H1 (cell line): ENCODE results near the gene DMAC2. TPM values are rescaled to one million over a fixed set of nuclear protein-coding genes. Genes with fewer than 3 reads are reported as not detected.
"Not testable (repeated sequence)": the region's sequence is repeated elsewhere in the genome, so short reads cannot be mapped to it uniquely, and the experiment has no call there.

Source experiments
- CTCF ChIA-PET: fragments of 300-600 bp; sonication (Branson Sonifier 250); formaldehyde crosslinking; loops from one replicate; lab custom pipeline; 2021; ENCODE audit not compliant: partially characterized antibody; lab: Charles Lee
- POLR2A ChIA-PET: fragments of 300-600 bp; sonication (Branson Sonifier 250); formaldehyde crosslinking; loops from one replicate; lab custom pipeline; 2021; ENCODE audit warnings: inconsistent platforms; ENCODE audit not compliant: partially characterized antibody; lab: Charles Lee
- DNase-seq, 2 experiments: peaks; one replicate each; pipeline versions ENCODE4 v3.0.0 to v3.0.0-alpha.2; 2010 to 2022; ENCODE audit warnings: low spot score in 2 of 2, low read depth in 1 of 2, mixed read lengths in 1 of 2
- FAIRE-seq: peaks from 2 replicates; lab custom pipeline; 2011; peaks lifted over from hg19 to GRCh38; lab: Jason Lieb, UNC
- H2AFZ ChIP-seq: 2 replicates; pipeline ENCODE4 v1.8.1; 2012; ENCODE audit warnings: low read length, inconsistent platforms
- H2AK5ac ChIP-seq: 2 replicates; pipeline ENCODE4 v1.6.1; 2013; ENCODE audit warnings: low read depth, low read length
- H2BK120ac ChIP-seq: replicated peaks from 2 replicates; pipeline ENCODE3; 2013; ENCODE audit warnings: low read depth, low read length, inconsistent platforms
- H2BK12ac ChIP-seq: 2 replicates; pipeline ENCODE4 v1.6.1; 2013; ENCODE audit warnings: low read depth, low read length
- H2BK15ac ChIP-seq: 2 replicates; pipeline ENCODE4 v1.6.1; 2013; ENCODE audit warnings: low read length
- H2BK20ac ChIP-seq: 2 replicates; pipeline ENCODE4 v1.6.1; 2013; ENCODE audit warnings: low read length
- H2BK5ac ChIP-seq: 2 replicates; pipeline ENCODE4 v1.6.1; 2013; ENCODE audit warnings: low read depth, low read length
- H3K14ac ChIP-seq: 2 replicates; pipeline ENCODE4 v1.6.1; 2013; ENCODE audit warnings: inconsistent platforms; ENCODE audit not compliant: insufficient read length
- H3K18ac ChIP-seq: 2 replicates; pipeline ENCODE4 v1.6.1; 2013; ENCODE audit warnings: low read length; ENCODE audit errors: extremely low read depth
- H3K23ac ChIP-seq: 2 replicates; pipeline ENCODE4 v1.6.1; 2013; ENCODE audit warnings: inconsistent platforms; ENCODE audit not compliant: insufficient read length
- H3K23me2 ChIP-seq: 2 replicates; pipeline ENCODE4 v1.6.1; 2013; ENCODE audit warnings: low read depth, low read length
- H3K27ac ChIP-seq: 2 replicates; pipeline ENCODE4 v1.6.1; 2011; ENCODE audit warnings: low read depth, low read length, inconsistent platforms
- H3K27me3 ChIP-seq, 4 experiments: replicated peaks in 1 of 4; 1 replicate in 1 of 4; 2 replicates in 3 of 4; pipeline versions ENCODE4 v1.6.1 to v1.8.1; 2011 to 2013; ENCODE audit warnings: low read length in 3 of 4, mild to moderate bottlenecking in 3 of 4, inconsistent platforms in 2 of 4, mixed read lengths in 2 of 4, moderate library complexity in 1 of 4; ENCODE audit not compliant: control insufficient read depth in 3 of 4, insufficient read depth in 3 of 4; ENCODE audit errors: extremely low read depth in 1 of 4
- H3K36me3 ChIP-seq, 4 experiments: 2 replicates each; pipeline versions ENCODE4 v1.6.1 to v1.8.1; 2011 to 2013; ENCODE audit warnings: mild to moderate bottlenecking in 4 of 4, low read length in 3 of 4, moderate library complexity in 2 of 4, control low read depth in 1 of 4, inconsistent platforms in 1 of 4; ENCODE audit not compliant: insufficient read depth in 4 of 4, control insufficient read depth in 2 of 4
- H3K4ac ChIP-seq: replicated peaks from 2 replicates; pipeline ENCODE3; 2013; ENCODE audit warnings: low read length, low read depth, mixed read lengths, inconsistent platforms; ENCODE audit not compliant: insufficient read length
- H3K4me1 ChIP-seq, 4 experiments: replicated peaks in 1 of 4; 1 replicate in 1 of 4; 2 replicates in 3 of 4; pipeline versions ENCODE4 v1.6.1 to v1.8.1; 2011 to 2013; ENCODE audit warnings: low read length in 3 of 4, inconsistent platforms in 2 of 4, mixed read lengths in 1 of 4; ENCODE audit not compliant: insufficient read depth in 4 of 4, control insufficient read depth in 3 of 4
- H3K4me2 ChIP-seq, 2 experiments: 2 replicates each; pipeline versions ENCODE4 v1.6.1 to v1.8.1; 2011 to 2013; ENCODE audit warnings: low read depth in 2 of 2, low read length in 2 of 2, control low read depth in 1 of 2, inconsistent platforms in 1 of 2, mild to moderate bottlenecking in 1 of 2; ENCODE audit not compliant: insufficient read depth in 1 of 2
- H3K4me3 ChIP-seq, 4 experiments: fragments of 200-600, 300-600 bp in 1 of 4; sonication (generic), shearing (Covaris generic), sonication (Bioruptor Twin) in 1 of 4; 2 replicates each; pipeline versions ENCODE4 v1.5.1 to v1.8.1; 2011 to 2016; ENCODE audit warnings: low read length in 4 of 4, low read depth in 3 of 4, control low read depth in 2 of 4, inconsistent platforms in 2 of 4, mild to moderate bottlenecking in 2 of 4, mixed read lengths in 1 of 4, moderate library complexity in 1 of 4; ENCODE audit not compliant: insufficient read depth in 2 of 4; ENCODE audit errors: extremely low read depth in 1 of 4
- H3K56ac ChIP-seq: replicated peaks from 2 replicates; pipeline ENCODE3; 2013; ENCODE audit warnings: low read depth, mild to moderate bottlenecking, mixed read lengths, low read length, inconsistent platforms; ENCODE audit not compliant: insufficient read length
- H3K79me1 ChIP-seq: 2 replicates; pipeline ENCODE4 v1.6.1; 2013; ENCODE audit warnings: low read depth, low read length, control low read depth
- H3K79me2 ChIP-seq, 2 experiments: 2 replicates each; pipeline versions ENCODE4 v1.6.1 to v1.8.1; 2012 to 2013; ENCODE audit warnings: low read length in 2 of 2, mild to moderate bottlenecking in 2 of 2, inconsistent platforms in 1 of 2; ENCODE audit not compliant: insufficient read depth in 2 of 2, control insufficient read depth in 1 of 2
- H3K9ac ChIP-seq, 4 experiments: replicated peaks in 1 of 4; 1 replicate in 1 of 4; 2 replicates in 3 of 4; pipeline versions ENCODE4 v1.6.1 to v1.8.1; 2011 to 2013; ENCODE audit warnings: low read depth in 3 of 4, low read length in 3 of 4, control low read depth in 2 of 4, mild to moderate bottlenecking in 2 of 4, moderate library complexity in 2 of 4, inconsistent platforms in 1 of 4; ENCODE audit errors: extremely low read depth in 1 of 4
- H3K9me3 ChIP-seq, 2 experiments: 2 replicates each; pipeline versions ENCODE4 v1.6.1 to v1.8.1; 2012 to 2013; ENCODE audit warnings: mild to moderate bottlenecking in 2 of 2, moderate library complexity in 2 of 2, control low read depth in 1 of 2, inconsistent platforms in 1 of 2, low read depth in 1 of 2, low read length in 1 of 2, mixed read lengths in 1 of 2; ENCODE audit not compliant: insufficient read depth in 2 of 2
- H4K20me1 ChIP-seq, 2 experiments: replicated peaks in 1 of 2; 2 replicates each; pipeline versions ENCODE3 to v1.8.1; 2011 to 2013; ENCODE audit warnings: inconsistent platforms in 2 of 2, low read length in 2 of 2, mild to moderate bottlenecking in 1 of 2; ENCODE audit not compliant: insufficient read depth in 2 of 2, control insufficient read depth in 1 of 2
- H4K5ac ChIP-seq: 2 replicates; pipeline ENCODE4 v1.6.1; 2013; ENCODE audit warnings: low read length, low read depth, mixed read lengths, inconsistent platforms; ENCODE audit not compliant: insufficient read length
- H4K8ac ChIP-seq: 2 replicates; pipeline ENCODE4 v1.8.0; 2013; ENCODE audit warnings: mild to moderate bottlenecking, moderate library complexity, low read length, inconsistent platforms; ENCODE audit not compliant: insufficient read depth; ENCODE audit errors: extremely low read depth
- H4K91ac ChIP-seq: replicated peaks from 2 replicates; pipeline ENCODE3; 2013; ENCODE audit warnings: low read length, mixed read lengths, inconsistent platforms; ENCODE audit not compliant: insufficient read length
- WGBS, 2 experiments: shearing (Covaris generic) in 1 of 2; methylation state at CpG; one replicate each; pipeline versions ENCODE4 v1.1.6 to v1.1.7; 2013 to 2015; ENCODE audit warnings: low lambda C conversion rate in 2 of 2, mixed read lengths in 2 of 2, inconsistent platforms in 1 of 2, low coverage in 1 of 2, missing lambda C conversion rate in 1 of 2; ENCODE audit not compliant: insufficient replicate concordance in 2 of 2, insufficient coverage in 1 of 2, insufficient read length in 1 of 2; ENCODE audit errors: extremely low coverage in 1 of 2, missing lambda C conversion rate in 1 of 2; 5-methylcytosine and 5-hydroxymethylcytosine counted together
- polyA plus RNA-seq, 7 experiments: library from polyadenylated mRNA; depleted of rRNA in 3 of 7; stranded (reverse) in 5 of 7; unstranded in 2 of 7; fragments of >200 nt in 5 of 7; fragments of 200-250 nt in 2 of 7; gene quantifications; 1 replicate in 5 of 7; 2 replicates in 1 of 7; 4 replicates in 1 of 7; pipeline versions ENCODE4 v1.2.1 to v1.2.3, GENCODE V29; 2011 to 2013; ENCODE audit warnings: missing spikeins in 2 of 7, mixed read lengths in 2 of 7
- small RNA-seq: library from polyadenylated mRNA; stranded (forward); fragments of <200 nt; extraction: miRNeasy Mini kit (QIAGEN cat#:217004); gene quantifications from one replicate; pipeline ENCODE3, GENCODE V24; 2013; ENCODE audit not compliant: insufficient read depth
- total RNA-seq: library from RNA; stranded (reverse); fragmentation: NEBNext Ultra II Directional; extraction: Animal tissue kit (Norgen Biotek cat#: 25700); gene quantifications from 2 replicates; pipeline ENCODE4 v1.2.1, GENCODE V29; 2021

Gene DMAC2
- total and polyA plus RNA-seq, 2 of the 8 experiments (the other 6 are each of a cell fraction or from before 2014, with no cell fraction given): 86.8 to 170 TPM

DNA sequence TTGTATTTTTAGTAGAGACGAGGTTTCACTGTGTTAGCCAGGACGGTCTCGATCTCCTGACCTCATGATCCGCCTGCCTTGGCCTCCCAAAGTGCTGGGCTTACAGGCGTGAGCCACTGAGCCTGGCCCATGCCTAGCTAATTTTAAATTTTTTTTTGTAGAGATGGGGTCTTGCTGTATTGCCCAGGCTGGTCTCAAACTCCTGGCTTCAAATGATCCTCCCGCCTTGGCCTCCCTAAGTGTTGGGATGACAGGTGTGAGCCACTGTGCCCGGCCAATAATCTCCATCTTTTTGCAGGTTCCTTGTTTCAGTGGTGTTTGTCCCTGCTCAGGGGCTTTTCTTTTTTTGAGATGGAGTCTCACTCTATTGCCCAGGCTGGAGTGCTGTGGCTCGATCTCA is 58.2 kb downstream of the DMAC2 start:
- H4K8ac ChIP-seq, H3K79me2 ChIP-seq, H3K56ac ChIP-seq, H3K18ac ChIP-seq, H3K4me3 ChIP-seq, H4K91ac ChIP-seq, H3K27ac ChIP-seq, H3K4ac ChIP-seq, H3K27me3 ChIP-seq, H3K79me1 ChIP-seq, H3K4me2 ChIP-seq, H3K23me2 ChIP-seq, H3K36me3 ChIP-seq, H2BK20ac ChIP-seq, H3K14ac ChIP-seq, H2BK120ac ChIP-seq, H2AFZ ChIP-seq, H2AK5ac ChIP-seq, H4K5ac ChIP-seq, H2BK15ac ChIP-seq, FAIRE-seq, H3K4me1 ChIP-seq, DNase-seq, H3K23ac ChIP-seq, H2BK12ac ChIP-seq, H3K9ac ChIP-seq, H2BK5ac ChIP-seq, H3K9me3 ChIP-seq, H4K20me1 ChIP-seq: not testable (repeated sequence)
- ChIA-PET CTCF (interaction anchor here (1.1 kb wide), 2 partner anchors 13 to 189 kb away, joined by 3 read pairs; no protein-coding TSS in a partner anchor), POLR2A (interaction anchor here (0.6 to 2.4 kb wide), 4 partner anchors 8 to 148 kb away, joined by 3 to 7 read pairs (median 3); no protein-coding TSS in a partner anchor)
- 93% methylated on average over 8 of the region's 8 CpGs; no CpG with 5 or more reads in 1 of the 2 experiments for WGBS, 2 experiments

Small RNA genes lying within 50 kb of the gene (small RNA-seq; reads per million reads assigned to genes)
- gene RF00017: not detected

Other genes with a start within 250 kb of the DMAC2 start
- gene CYP2S1, start 246.7 kb downstream of the DMAC2 start, total RNA-seq: 245 and 267 TPM in 2 replicates
- gene CYP2S1, start 246.7 kb downstream of the DMAC2 start, polyA plus RNA-seq (2011; rRNA removed): 97.9 and 210 TPM in 2 replicates
- 51.0 and 53.3 TPM in 2 replicates for gene AXL, start 220.7 kb downstream of the DMAC2 start, total RNA-seq
- gene AXL, start 220.7 kb downstream of the DMAC2 start, polyA plus RNA-seq (2011; rRNA removed): 35.3 and 62.4 TPM in 2 replicates
- gene HNRNPUL1, start 175.5 kb downstream of the DMAC2 start, total RNA-seq: 264 and 268 TPM in 2 replicates
- gene HNRNPUL1, start 175.5 kb downstream of the DMAC2 start, polyA plus RNA-seq (2011; rRNA removed): 99.5 and 157 TPM in 2 replicates
- 21.1 and 27.1 TPM in 2 replicates for gene CCDC97, start 129.7 kb downstream of the DMAC2 start, total RNA-seq
- 19.8 and 32.6 TPM in 2 replicates for gene CCDC97, start 129.7 kb downstream of the DMAC2 start, polyA plus RNA-seq (2011; rRNA removed)
- 10.6 and 12.2 TPM in 2 replicates for gene TGFB1, start 86.0 kb downstream of the DMAC2 start, total RNA-seq
- gene TGFB1, start 86.0 kb downstream of the DMAC2 start, polyA plus RNA-seq (2011; rRNA removed): 1.7 and 6.5 TPM in 2 replicates
- gene B9D2, start 75.8 kb downstream of the DMAC2 start, total RNA-seq: 4.9 and 5.0 TPM in 2 replicates
- 6.3 and 9.0 TPM in 2 replicates for gene B9D2, start 75.8 kb downstream of the DMAC2 start, polyA plus RNA-seq (2011; rRNA removed)
- 4.2 and 5.3 TPM in 2 replicates for gene TMEM91, start 63.4 kb downstream of the DMAC2 start, total RNA-seq
- 7.4 and 12.9 TPM in 2 replicates for gene TMEM91, start 63.4 kb downstream of the DMAC2 start, polyA plus RNA-seq (2011; rRNA removed)
- gene EXOSC5, start 42.6 kb downstream of the DMAC2 start, total RNA-seq: 56.2 and 66.0 TPM in 2 replicates
- gene EXOSC5, start 42.6 kb downstream of the DMAC2 start, polyA plus RNA-seq (2011; rRNA removed): 92.8 and 125 TPM in 2 replicates
- 14.2 and 15.2 TPM in 2 replicates for gene BCKDHA, start 42.1 kb downstream of the DMAC2 start, total RNA-seq
- 69.6 and 103 TPM in 2 replicates for gene BCKDHA, start 42.1 kb downstream of the DMAC2 start, polyA plus RNA-seq (2011; rRNA removed)
- gene B3GNT8, start 12.5 kb downstream of the DMAC2 start, total RNA-seq: 0.86 and 1.6 TPM in 2 replicates
- 0.55 and 0.67 TPM in 2 replicates for gene B3GNT8, start 12.5 kb downstream of the DMAC2 start, polyA plus RNA-seq (2011; rRNA removed)
- not detected in 2 replicates for gene ERICH4, start 3.2 kb upstream of the DMAC2 start, total RNA-seq
- not detected in 2 replicates for gene ERICH4, start 3.2 kb upstream of the DMAC2 start, polyA plus RNA-seq (2011; rRNA removed)
- not detected in 2 replicates for gene CEACAM21, start 136.3 kb upstream of the DMAC2 start, total RNA-seq
- gene CEACAM21, start 136.3 kb upstream of the DMAC2 start, polyA plus RNA-seq (2011; rRNA removed): 0.06 TPM in 1 of 2 replicates, not detected in the other
- gene CEACAM4, start 187.2 kb upstream of the DMAC2 start, total RNA-seq: not detected in 2 replicates
- gene CEACAM4, start 187.2 kb upstream of the DMAC2 start, polyA plus RNA-seq (2011; rRNA removed): not detected in 2 replicates
- gene CEACAM7, start 248.4 kb upstream of the DMAC2 start, total RNA-seq: not detected in 2 replicates
- gene CEACAM7, start 248.4 kb upstream of the DMAC2 start, polyA plus RNA-seq (2011; rRNA removed): not detected in 2 replicates